Activated naive CD8-positive, alpha-beta T cell treated with anti-CD3 and anti-CD28 coated beads, Interleukin-2, amount 10 ng/mL, durations not matched to agents 7 days and 5 days (primary cell): ENCODE measurements around the gene IRS1. TPM values are rescaled to one million over a fixed set of nuclear protein-coding genes. Genes with fewer than 3 reads are reported as not detected.
"Not testable (repeated sequence)": the region's sequence is repeated elsewhere in the genome, so short reads cannot be mapped to it uniquely, and the experiment has no call there.

Experiments
- ATAC-seq: fragments of 150-1000 bp; cut with Tn5 transposase; one replicate; pipeline ENCODE4 v1.10.0; 2021; ENCODE audit warnings: low read depth, moderate library complexity
- POLR2A ChIA-PET: fragments of 350-600 bp; sonication (Branson Sonifier 250); formaldehyde crosslinking; loops from one replicate; lab custom pipeline; 2021; ENCODE audit warnings: antibody characterized with exemption; lab: Charles Lee
- DNase-seq: peaks from one replicate; pipeline ENCODE4 v3.0.0; 2021
- H3K27ac Mint-ChIP-seq: one replicate; pipeline ENCODE4 v1.8.0; 2022; ENCODE audit warnings: mild to moderate bottlenecking, mixed read lengths
- H3K27me3 Mint-ChIP-seq: one replicate; pipeline ENCODE4 v1.8.0; 2022; ENCODE audit warnings: mild to moderate bottlenecking, moderate library complexity, mixed read lengths
- H3K36me3 Mint-ChIP-seq: one replicate; pipeline ENCODE4 v1.8.0; 2021; ENCODE audit warnings: mild to moderate bottlenecking, mixed read lengths
- H3K4me1 Mint-ChIP-seq: one replicate; pipeline ENCODE4 v1.8.0; 2021; ENCODE audit warnings: mixed read lengths
- H3K4me3 Mint-ChIP-seq: one replicate; pipeline ENCODE4 v1.8.0; 2022; ENCODE audit warnings: mild to moderate bottlenecking, moderate library complexity, mixed read lengths
- H3K9me3 Mint-ChIP-seq: one replicate; pipeline ENCODE4 v1.8.0; 2021; ENCODE audit warnings: mixed read lengths
- total RNA-seq, 2 experiments: library from RNA; stranded (reverse); gene quantifications; one replicate each; pipeline ENCODE4 v1.2.3, GENCODE V29; 2021

The IRS1 gene, protein sequence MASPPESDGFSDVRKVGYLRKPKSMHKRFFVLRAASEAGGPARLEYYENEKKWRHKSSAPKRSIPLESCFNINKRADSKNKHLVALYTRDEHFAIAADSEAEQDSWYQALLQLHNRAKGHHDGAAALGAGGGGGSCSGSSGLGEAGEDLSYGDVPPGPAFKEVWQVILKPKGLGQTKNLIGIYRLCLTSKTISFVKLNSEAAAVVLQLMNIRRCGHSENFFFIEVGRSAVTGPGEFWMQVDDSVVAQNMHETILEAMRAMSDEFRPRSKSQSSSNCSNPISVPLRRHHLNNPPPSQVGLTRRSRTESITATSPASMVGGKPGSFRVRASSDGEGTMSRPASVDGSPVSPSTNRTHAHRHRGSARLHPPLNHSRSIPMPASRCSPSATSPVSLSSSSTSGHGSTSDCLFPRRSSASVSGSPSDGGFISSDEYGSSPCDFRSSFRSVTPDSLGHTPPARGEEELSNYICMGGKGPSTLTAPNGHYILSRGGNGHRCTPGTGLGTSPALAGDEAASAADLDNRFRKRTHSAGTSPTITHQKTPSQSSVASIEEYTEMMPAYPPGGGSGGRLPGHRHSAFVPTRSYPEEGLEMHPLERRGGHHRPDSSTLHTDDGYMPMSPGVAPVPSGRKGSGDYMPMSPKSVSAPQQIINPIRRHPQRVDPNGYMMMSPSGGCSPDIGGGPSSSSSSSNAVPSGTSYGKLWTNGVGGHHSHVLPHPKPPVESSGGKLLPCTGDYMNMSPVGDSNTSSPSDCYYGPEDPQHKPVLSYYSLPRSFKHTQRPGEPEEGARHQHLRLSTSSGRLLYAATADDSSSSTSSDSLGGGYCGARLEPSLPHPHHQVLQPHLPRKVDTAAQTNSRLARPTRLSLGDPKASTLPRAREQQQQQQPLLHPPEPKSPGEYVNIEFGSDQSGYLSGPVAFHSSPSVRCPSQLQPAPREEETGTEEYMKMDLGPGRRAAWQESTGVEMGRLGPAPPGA (N-terminal part only)
- 1 to 10 TPM; 6.5 to 8.0 TPM for total RNA-seq

DNA sequence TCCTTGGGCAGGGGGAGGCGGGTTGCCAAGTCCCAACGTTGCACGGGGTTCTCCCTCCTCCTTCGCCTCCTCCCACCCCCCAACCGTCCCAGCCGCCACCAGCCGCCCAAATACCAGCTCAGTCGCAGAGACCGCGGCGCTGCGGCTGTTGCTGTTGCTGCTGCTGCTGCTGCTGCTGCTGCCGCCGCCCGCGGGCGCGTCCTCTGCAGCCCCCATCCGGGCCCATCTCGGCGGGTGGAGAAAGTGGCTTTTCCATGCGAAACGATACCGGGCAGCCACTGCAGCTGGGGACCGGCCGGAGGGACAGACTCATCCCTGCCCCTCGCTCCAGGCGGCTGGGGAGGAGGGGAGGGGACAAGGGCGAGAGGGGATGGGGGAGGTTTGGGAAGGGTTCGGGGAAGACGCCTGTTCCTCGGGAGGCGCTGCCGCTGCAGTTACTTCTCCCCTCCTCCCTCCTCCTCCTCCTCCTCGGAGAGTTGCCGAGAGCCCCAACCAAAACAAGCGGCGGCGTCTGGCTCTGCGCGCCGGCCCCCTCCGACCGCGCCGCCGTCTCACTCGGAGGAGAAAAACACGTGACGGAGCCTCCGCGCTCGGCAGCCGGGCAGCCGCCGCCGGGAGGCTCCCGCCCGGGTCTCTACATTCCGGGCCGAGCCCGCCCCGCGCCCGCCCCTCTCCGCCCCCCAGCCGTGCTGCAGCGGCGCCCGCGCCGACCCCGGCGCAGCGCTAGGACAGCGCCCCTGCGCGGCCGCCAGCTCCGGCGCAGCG, at the start of gene IRS1:
TSS of gene IRS1 (minus strand) at position 610 of the 765 bp plus-strand sequence. CDS start 1,082 bp downstream, outside the sequence.
- POLR2A ChIA-PET, result interaction anchor here (0.6 to 3.4 kb wide), 10 partner anchors 8 to 583 kb away, joined by 3 to 30 read pairs (median 5); partner anchors contain the start of gene RHBDD1
- DNase-seq, result peak; percentile 79
- peak within 1 kb of the TSS; percentile 84 for H3K27ac Mint-ChIP-seq
- peak; percentile 53 for ATAC-seq
- H3K9me3 Mint-ChIP-seq, result no peaks in the 10 kb centered on the region
- peak within 1 kb of the TSS; percentile 89 for H3K4me3 Mint-ChIP-seq
- peaks cover 26% of the 10 kb centered on the region for H3K4me1 Mint-ChIP-seq
- H3K36me3 Mint-ChIP-seq, result peaks cover 3% of the 10 kb centered on the region
- H3K27me3 Mint-ChIP-seq, result peaks cover 5% of the 10 kb centered on the region

DNA sequence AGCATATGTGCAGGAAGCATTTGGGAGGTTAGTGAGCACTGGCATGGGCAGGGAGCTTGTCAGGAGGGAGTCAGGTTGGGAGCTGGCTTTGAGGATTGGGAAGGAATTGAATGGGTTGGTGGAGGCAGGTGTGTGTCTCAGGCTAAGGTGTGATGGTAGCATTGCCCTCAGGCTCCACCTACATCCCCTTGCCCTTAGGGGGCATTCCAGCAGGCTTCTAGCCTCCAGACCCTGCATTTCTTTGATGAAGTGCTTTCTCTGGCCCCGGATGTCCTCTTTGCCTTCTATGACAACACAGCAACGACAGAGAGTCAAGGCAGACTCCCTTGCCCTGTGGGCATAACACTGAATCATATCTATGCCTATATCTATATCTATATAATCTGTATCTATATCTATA, 49.7 kb upstream of the IRS1 start:
- no peak overlapping the region for H3K4me3 Mint-ChIP-seq
- ATAC-seq (no peak), DNase-seq (no peak)
- H3K27ac Mint-ChIP-seq, result no peak overlapping the region
- H3K27me3 Mint-ChIP-seq, result no peaks in the 10 kb centered on the region
- peaks cover 12% of the 10 kb centered on the region for H3K36me3 Mint-ChIP-seq
- no peaks in the 10 kb centered on the region for H3K9me3 Mint-ChIP-seq
- peaks cover 3% of the 10 kb centered on the region for H3K4me1 Mint-ChIP-seq
- POLR2A ChIA-PET, result interaction anchor here (1.0 kb wide), 1 partner anchor 13 kb away, joined by 5 read pairs; no protein-coding TSS in a partner anchor

DNA sequence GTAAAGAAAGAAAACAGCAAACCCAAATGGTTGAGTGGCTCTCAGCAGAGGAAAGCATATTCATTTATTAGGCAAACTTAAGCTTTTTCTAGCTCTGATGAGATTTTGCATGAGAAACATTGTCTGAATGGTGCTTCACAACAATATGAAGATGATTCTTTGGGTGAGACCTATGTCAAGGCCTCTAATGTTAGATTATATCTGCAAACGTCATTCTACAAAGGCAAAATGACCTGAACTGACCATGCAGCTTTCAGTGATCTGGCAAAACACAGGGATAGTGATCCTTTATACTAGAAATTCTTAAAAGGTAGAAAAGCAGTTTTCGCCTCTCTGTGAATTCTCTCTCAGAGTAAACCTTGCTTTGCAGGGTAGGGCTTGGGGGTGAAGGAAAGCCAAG, 47.9 kb upstream of the IRS1 start:
- Mint-ChIP-seq H3K4me3 (no peak overlapping the region), H3K9me3 (peaks cover 5% of the 10 kb centered on the region), H3K4me1 (peaks cover 12% of the 10 kb centered on the region), H3K27me3 (no peaks in the 10 kb centered on the region), H3K36me3 (peaks cover 24% of the 10 kb centered on the region), H3K27ac (no peak overlapping the region)
- POLR2A ChIA-PET, result no interaction called here
- ATAC-seq (no peak), DNase-seq (no peak)

DNA sequence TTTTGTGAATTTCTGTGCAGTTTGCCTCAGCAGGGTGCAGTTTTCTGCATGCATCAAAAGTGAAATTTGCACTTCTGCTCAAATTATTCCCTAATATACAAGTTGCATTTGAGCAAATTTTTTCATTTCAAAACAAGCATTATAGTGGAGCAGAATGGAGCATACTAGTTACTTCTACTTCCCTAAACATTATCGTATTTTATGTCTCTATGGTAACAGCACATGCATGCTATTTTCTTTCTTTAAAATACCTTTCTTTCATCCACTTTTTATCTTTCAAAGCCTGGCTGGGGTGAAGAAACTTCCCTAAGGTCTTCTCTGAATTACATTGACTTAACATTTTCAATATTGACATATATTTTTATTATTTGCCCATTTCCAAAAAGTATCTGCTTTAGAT, 47.5 kb upstream of the IRS1 start:
- Mint-ChIP-seq H3K27me3 (no peaks in the 10 kb centered on the region), H3K36me3 (peaks cover 28% of the 10 kb centered on the region), H3K9me3 (peaks cover 8% of the 10 kb centered on the region), H3K4me1 (peaks cover 12% of the 10 kb centered on the region), H3K4me3 (no peak overlapping the region), H3K27ac (no peak overlapping the region)
- POLR2A ChIA-PET, result no interaction called here
- DNase-seq, result no peak
- no peak for ATAC-seq

DNA sequence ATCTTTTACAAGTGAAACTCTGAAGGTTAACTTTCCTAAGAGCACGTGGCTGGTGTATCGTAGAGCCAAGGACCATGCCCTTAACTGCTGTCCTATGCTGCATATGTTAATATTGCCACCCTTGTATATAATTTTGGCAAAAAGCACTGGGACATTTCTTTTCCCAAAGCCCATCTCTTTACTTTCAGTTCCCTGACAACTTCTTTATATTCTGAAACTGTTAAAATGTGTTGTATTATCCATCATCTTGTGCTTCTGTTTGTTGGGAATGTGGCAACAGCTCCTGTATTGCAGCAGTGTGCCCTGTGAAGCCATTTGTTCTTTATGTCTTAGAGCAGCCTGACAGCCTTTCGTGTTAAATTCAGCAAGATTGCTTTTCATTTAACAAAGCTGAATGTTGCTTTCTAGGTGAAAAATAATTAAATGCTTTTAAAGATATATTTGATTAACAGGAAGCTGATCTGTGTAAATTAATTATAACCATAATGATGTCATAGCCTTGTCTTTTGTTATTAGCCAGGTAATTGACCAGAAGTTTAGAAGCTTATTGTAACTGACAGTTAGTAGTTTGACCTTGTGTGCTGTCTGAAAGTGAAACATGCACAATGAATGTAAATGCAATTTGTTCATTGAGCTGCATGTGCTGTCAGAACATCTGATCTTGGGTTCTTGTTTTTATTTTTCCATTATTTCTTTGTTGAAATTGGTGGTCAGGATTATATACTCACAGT, 45.9 kb upstream of the IRS1 start:
- no peak overlapping the region for H3K27ac Mint-ChIP-seq
- no peaks in the 10 kb centered on the region for H3K27me3 Mint-ChIP-seq
- H3K9me3 Mint-ChIP-seq, result peaks cover 11% of the 10 kb centered on the region
- POLR2A ChIA-PET, result no interaction called here
- ATAC-seq (no peak), DNase-seq (no peak)
- peaks cover 31% of the 10 kb centered on the region for H3K36me3 Mint-ChIP-seq
- H3K4me1 Mint-ChIP-seq, result peaks cover 18% of the 10 kb centered on the region
- no peak overlapping the region for H3K4me3 Mint-ChIP-seq

DNA sequence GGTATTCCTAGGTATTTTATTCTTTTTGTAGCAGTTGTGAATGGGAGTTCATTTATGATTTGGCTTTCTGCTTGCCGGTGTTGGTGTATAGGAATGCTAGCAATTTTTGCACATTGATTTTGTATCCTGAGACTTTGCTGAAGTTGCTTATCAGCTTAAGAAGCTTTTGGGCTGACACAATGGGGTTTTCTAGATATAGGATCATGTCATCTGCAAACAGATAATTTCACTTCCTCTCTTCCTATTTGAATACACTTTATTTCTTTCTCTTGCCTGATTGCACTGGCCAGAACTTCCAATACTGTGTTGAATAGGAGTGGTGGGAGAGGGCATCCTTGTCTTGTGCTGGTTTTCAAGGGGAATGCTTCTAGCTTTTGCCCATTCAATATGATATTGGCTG, 43.4 kb upstream of the IRS1 start:
- peaks cover 38% of the 10 kb centered on the region for H3K36me3 Mint-ChIP-seq
- DNase-seq, ATAC-seq, H3K4me3 Mint-ChIP-seq, H3K27me3 Mint-ChIP-seq, H3K27ac Mint-ChIP-seq, POLR2A ChIA-PET: not testable (repeated sequence)
- H3K9me3 Mint-ChIP-seq, result peaks cover 11% of the 10 kb centered on the region
- peaks cover 37% of the 10 kb centered on the region for H3K4me1 Mint-ChIP-seq

DNA sequence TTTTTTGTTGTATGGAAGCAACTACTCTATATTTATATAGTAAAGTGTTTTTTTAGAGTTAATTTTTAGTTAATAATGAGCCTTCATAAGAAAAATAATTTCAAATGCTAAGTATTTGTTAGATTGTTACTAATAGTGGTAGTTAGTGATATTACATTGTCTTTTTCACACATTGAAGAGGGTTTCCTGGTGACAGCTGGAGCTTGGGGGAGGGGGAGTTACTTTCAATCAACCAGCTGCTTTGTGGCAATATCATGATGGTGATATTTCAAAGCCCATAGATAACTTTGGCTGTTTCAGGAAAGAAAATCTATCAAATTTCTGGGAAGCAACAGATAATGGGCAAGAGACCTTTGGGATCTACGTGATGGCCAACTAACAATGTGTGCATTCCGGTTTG, 40.3 kb upstream of the IRS1 start:
- Mint-ChIP-seq H3K27me3 (no peaks in the 10 kb centered on the region), H3K4me1 (peaks cover 47% of the 10 kb centered on the region), H3K4me3 (no peak overlapping the region), H3K27ac (no peak overlapping the region), H3K9me3 (peaks cover 11% of the 10 kb centered on the region), H3K36me3 (peaks cover 38% of the 10 kb centered on the region)
- POLR2A ChIA-PET, result interaction anchor here (0.7 to 1.2 kb wide), 2 partner anchors 40 to 144 kb away, joined by 3 to 5 read pairs; partner anchors contain the start of gene IRS1
- ATAC-seq (no peak), DNase-seq (no peak)

- peak overlapping the region; percentile 98 for H3K27ac Mint-ChIP-seq
- no peaks in the 10 kb centered on the region for H3K27me3 Mint-ChIP-seq
- no peak for ATAC-seq
- DNase-seq, result no peak
- H3K36me3 Mint-ChIP-seq, result peaks cover 38% of the 10 kb centered on the region
- H3K4me1 Mint-ChIP-seq, result peaks cover 49% of the 10 kb centered on the region
- peak overlapping the region; percentile 91 for H3K4me3 Mint-ChIP-seq
- H3K9me3 Mint-ChIP-seq, result peaks cover 11% of the 10 kb centered on the region
- POLR2A ChIA-PET, result interaction anchor here (0.7 to 1.2 kb wide), 2 partner anchors 39 to 145 kb away, joined by 3 to 5 read pairs; partner anchors contain the start of gene IRS1
Measured at GRCh38 chr2:226839161-226839560, 39.5 kb upstream of the IRS1 start.

GRCh38 chr2:226838722-226839121, 39.1 kb upstream of the IRS1 start:
- no peak for ATAC-seq
- peaks cover 51% of the 10 kb centered on the region for H3K4me1 Mint-ChIP-seq
- peaks cover 35% of the 10 kb centered on the region for H3K36me3 Mint-ChIP-seq
- peak overlapping the region; percentile 91 for H3K4me3 Mint-ChIP-seq
- H3K27me3 Mint-ChIP-seq, result no peaks in the 10 kb centered on the region
- peak overlapping the region; percentile 98 for H3K27ac Mint-ChIP-seq
- POLR2A ChIA-PET, result interaction anchor here (1.2 to 1.8 kb wide), 2 partner anchors 38 to 39 kb away, joined by 5 read pairs; partner anchors contain the start of gene IRS1
- no peak for DNase-seq
- peaks cover 11% of the 10 kb centered on the region for H3K9me3 Mint-ChIP-seq

DNA sequence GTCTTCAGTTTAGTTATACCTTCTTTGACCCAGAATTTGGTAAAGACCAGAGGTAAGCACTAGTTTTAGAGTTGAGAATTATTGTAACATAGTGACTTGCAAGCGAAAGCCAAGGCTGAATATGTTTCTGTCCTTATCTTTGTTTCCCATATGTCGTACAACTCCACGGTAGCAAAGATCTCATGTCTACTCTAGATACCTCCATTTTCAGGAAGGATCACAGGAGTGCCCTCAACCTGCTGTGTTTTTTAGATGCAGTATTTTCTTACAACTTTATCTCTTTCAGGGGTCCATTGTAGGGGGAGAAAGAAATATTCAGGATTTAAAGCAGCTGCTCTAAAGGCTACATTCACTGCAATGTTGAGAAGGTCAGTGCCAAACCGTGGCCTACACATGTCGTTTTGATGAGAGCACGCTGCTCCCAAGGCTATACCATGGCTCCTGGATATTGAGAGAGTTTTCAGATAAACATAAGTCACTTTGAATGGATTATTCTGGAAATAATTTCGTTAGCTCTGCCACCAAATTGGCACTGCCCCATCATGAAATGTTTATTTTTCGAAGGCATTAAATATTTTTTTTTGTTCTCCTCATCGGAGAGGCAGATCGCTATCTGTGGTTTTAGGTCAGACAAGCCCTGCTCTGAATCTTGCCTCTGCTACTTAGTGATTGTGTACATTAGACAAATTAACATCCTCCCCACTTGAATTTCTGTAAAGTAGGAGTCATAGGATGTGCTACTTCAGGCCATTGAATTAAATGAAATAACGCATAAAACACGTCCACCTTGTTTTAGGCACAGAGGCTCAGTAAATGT, 38.4 kb upstream of the IRS1 start:
- no peak for DNase-seq
- peaks cover 29% of the 10 kb centered on the region for H3K36me3 Mint-ChIP-seq
- peaks cover 9% of the 10 kb centered on the region for H3K9me3 Mint-ChIP-seq
- H3K4me1 Mint-ChIP-seq, result peaks cover 51% of the 10 kb centered on the region
- H3K4me3 Mint-ChIP-seq, result peak overlapping the region; percentile 91
- POLR2A ChIA-PET, result interaction anchor here (1.8 to 3.2 kb wide), 2 partner anchors 38 to 66 kb away, joined by 5 to 25 read pairs; partner anchors contain the start of gene IRS1
- H3K27ac Mint-ChIP-seq, result peak overlapping the region; percentile 98
- H3K27me3 Mint-ChIP-seq, result no peaks in the 10 kb centered on the region
- no peak for ATAC-seq

DNA sequence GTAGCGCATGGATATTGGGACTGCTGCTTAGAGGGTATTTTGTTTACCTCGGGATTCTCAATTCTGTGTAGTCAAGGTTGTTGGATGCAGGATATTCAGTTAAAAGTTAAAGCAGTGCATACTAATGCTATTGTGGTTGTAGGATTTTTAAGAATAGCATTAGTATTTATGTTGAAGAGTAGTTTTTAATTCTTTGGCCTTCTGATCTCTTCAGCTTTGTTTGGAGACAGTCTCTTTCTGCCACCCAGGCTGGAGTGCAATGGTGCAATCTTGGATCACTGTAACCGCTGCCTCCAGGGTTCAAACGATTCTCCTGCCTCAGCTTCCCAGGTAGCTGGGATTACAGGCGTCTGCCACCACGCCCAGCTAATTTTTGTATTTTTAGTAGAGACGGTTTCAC, 37.7 kb upstream of the IRS1 start:
- H3K4me3 Mint-ChIP-seq, result peak overlapping the region; percentile 91
- ATAC-seq, result no peak
- H3K27me3 Mint-ChIP-seq, result no peaks in the 10 kb centered on the region
- H3K4me1 Mint-ChIP-seq, result peaks cover 49% of the 10 kb centered on the region
- peaks cover 4% of the 10 kb centered on the region for H3K9me3 Mint-ChIP-seq
- peaks cover 26% of the 10 kb centered on the region for H3K36me3 Mint-ChIP-seq
- DNase-seq, result no peak
- H3K27ac Mint-ChIP-seq, result peak overlapping the region; percentile 98
- POLR2A ChIA-PET, result interaction anchor here (1.8 to 3.2 kb wide), 2 partner anchors 37 to 65 kb away, joined by 5 to 25 read pairs; partner anchors contain the start of gene IRS1
